DOHH2 (cell line): ENCODE results near the gene ABLIM1.

ENCODE experiments used
- CTCF ChIP-seq: fragments of 200-600 bp; sonication (generic); IDR thresholded peaks from one replicate; pipeline ENCODE4 v1.5.1; 2014; ENCODE audit warnings: antibody characterized with exemption, mild to moderate bottlenecking, low read depth, low read length; ENCODE audit not compliant: poor library complexity, severe bottlenecking
- EZH2phosphoT487 ChIP-seq: fragments of 200-600 bp; sonication (generic); IDR thresholded peaks from 2 replicates; pipeline ENCODE4 v1.6.1; 2017; ENCODE audit warnings: borderline replicate concordance, mild to moderate bottlenecking, antibody characterized with exemption, low read length, moderate library complexity, mixed read lengths

GRCh38 chr10:114534571-114534981, 123.5 kb downstream of the ABLIM1 start:
- TF ChIP-seq CTCF: no peak
- no peak for TF ChIP-seq EZH2phosphoT487
